Hepatocyte (in vitro differentiated cells): ENCODE measurements around the gene PLEKHJ1.

ENCODE experiments used
- CTCF ChIP-seq: fragments of 200-600 bp; sonication (generic); IDR thresholded peaks from 2 replicates; pipeline ENCODE4 v1.5.1; 2016; ENCODE audit warnings: antibody characterized with exemption, mild to moderate bottlenecking; ENCODE audit not compliant: poor library complexity
- EZH2phosphoT487 ChIP-seq: fragments of 200-600 bp; sonication (generic); IDR thresholded peaks from one replicate; pipeline ENCODE4 v1.6.1; 2018; ENCODE audit warnings: antibody characterized with exemption, mild to moderate bottlenecking, low read depth, moderate library complexity; ENCODE audit not compliant: unreplicated experiment, severe bottlenecking

- TF ChIP-seq CTCF, result no peak
- no peak for TF ChIP-seq EZH2phosphoT487
Observed at GRCh38 chr19:2270157-2270422, 34.0 kb upstream of the PLEKHJ1 start.
